K562 (cell line): ENCODE measurements around the gene DCTN2. TPM values are rescaled to one million over a fixed set of nuclear protein-coding genes. Genes with fewer than 3 reads are reported as not detected.

Experiments used
- ATAC-seq: fragments of 200-7000 bp; cut with Tn5 transposase; 3 replicates; pipeline ENCODE4 v1.9.1; 2020; ENCODE audit warnings: moderate library complexity
- BruUV-seq: library from RNA; stranded (reverse); fragments of 400-500 nt; replicated peaks from 2 replicates; lab custom pipeline; 2021; lab: Mats Ljungman, UMichigan
- CTCF ChIA-PET: fragments of 300-600 bp; formaldehyde crosslinking; extraction: SDS; loops from one replicate; lab custom pipeline; 2021; ENCODE audit warnings: low intra/inter-chr PET ratio; lab: Yijun Ruan, JAX
- POLR2A ChIA-PET: fragments of 300-600, 350-650 bp; sonication (Branson Sonifier 250); formaldehyde crosslinking; extraction: SDS; loops from one replicate; lab custom pipeline; 2021; ENCODE audit warnings: antibody characterized with exemption, inconsistent platforms; lab: Yijun Ruan, JAX
- DNase-seq, 4 experiments: peaks; one replicate each; pipeline versions ENCODE4 v3.0.0 to v3.0.0-alpha.2; 2011 to 2018; ENCODE audit warnings: low spot score in 3 of 4, mixed read lengths in 3 of 4; ENCODE audit errors: extremely low read depth in 1 of 4
- FAIRE-seq: peaks from 2 replicates; lab custom pipeline; 2011; peaks lifted over from hg19 to GRCh38; lab: Jason Lieb, UNC
- H2AFZ ChIP-seq: 2 replicates; pipeline ENCODE4 v1.6.0; 2011; ENCODE audit warnings: low read depth, low read length, control low read depth, inconsistent platforms
- H3K27ac ChIP-seq: fragments of 200-600 bp; 3 replicates; pipeline ENCODE4 v1.8.0; 2011; ENCODE audit warnings: low read depth, mild to moderate bottlenecking, control low read depth, inconsistent platforms, low read length, moderate library complexity, mixed read lengths; ENCODE audit errors: extremely low read depth
- H3K27me3 ChIP-seq, 2 experiments: fragments of 300-600 bp in 1 of 2; 2 replicates in 1 of 2; 3 replicates in 1 of 2; pipeline versions ENCODE4 v1.6.0 to v1.8.0; 2011; ENCODE audit warnings: inconsistent platforms in 2 of 2, low read length in 2 of 2, mild to moderate bottlenecking in 1 of 2, mixed read lengths in 1 of 2, moderate library complexity in 1 of 2; ENCODE audit not compliant: control insufficient read depth in 2 of 2, insufficient read depth in 2 of 2
- H3K36me3 ChIP-seq: fragments of 300-600 bp; 3 replicates; pipeline ENCODE4 v1.8.0; 2011; ENCODE audit warnings: mild to moderate bottlenecking, low read length, inconsistent platforms; ENCODE audit not compliant: control insufficient read depth, insufficient read depth
- H3K4me1 ChIP-seq, 2 experiments: fragments of 200-600 bp in 1 of 2; replicated peaks in 1 of 2; 2 replicates in 1 of 2; 3 replicates in 1 of 2; pipeline versions ENCODE4 v1.5.1 to v1.8.0; 2011; ENCODE audit warnings: inconsistent platforms in 2 of 2, low read length in 2 of 2, mild to moderate bottlenecking in 1 of 2, mixed read lengths in 1 of 2, moderate library complexity in 1 of 2; ENCODE audit not compliant: control insufficient read depth in 2 of 2, insufficient read depth in 2 of 2
- H3K4me2 ChIP-seq: 2 replicates; pipeline ENCODE4 v1.6.1; 2011; ENCODE audit warnings: low read length, control low read depth, inconsistent platforms, mixed read lengths; ENCODE audit not compliant: insufficient read depth
- H3K4me3 ChIP-seq: fragments of 200-600 bp; sonication (generic), shearing (Covaris generic); 2 replicates; pipeline ENCODE4 v1.5.1; 2016; ENCODE audit warnings: control low read depth, inconsistent platforms
- H3K79me2 ChIP-seq: fragments of 200-600 bp; 3 replicates; pipeline ENCODE4 v1.8.0; 2011; ENCODE audit warnings: low read length, inconsistent platforms; ENCODE audit not compliant: control insufficient read depth, insufficient read depth
- H3K9ac ChIP-seq, 2 experiments: 2 replicates each; pipeline versions ENCODE4 v1.6.0 to v1.6.1; 2011; ENCODE audit warnings: low read depth in 2 of 2, low read length in 2 of 2, control low read depth in 1 of 2, inconsistent platforms in 1 of 2, mild to moderate bottlenecking in 1 of 2, mixed read lengths in 1 of 2; ENCODE audit not compliant: insufficient read depth in 1 of 2
- H3K9me1 ChIP-seq: one replicate; pipeline ENCODE4 v1.6.0; 2011; ENCODE audit warnings: inconsistent platforms, mild to moderate bottlenecking, low read length, moderate library complexity; ENCODE audit not compliant: control insufficient read depth, insufficient read depth
- H3K9me3 ChIP-seq: replicated peaks from 2 replicates; pipeline ENCODE4 v1.5.1; 2011; ENCODE audit warnings: low read depth, low read length, inconsistent platforms; ENCODE audit not compliant: control insufficient read depth, insufficient read depth
- H4K20me1 ChIP-seq: replicated peaks from 2 replicates; pipeline ENCODE4 v1.6.1; 2011; ENCODE audit warnings: low read length, inconsistent platforms, mixed read lengths; ENCODE audit not compliant: control insufficient read depth, insufficient read depth
- MBD2 ChIP-seq: sonication (generic); IDR thresholded peaks from 2 replicates; pipeline ENCODE4 v1.6.1; 2016; ENCODE audit warnings: low read depth, borderline replicate concordance
- MTA2 ChIP-seq: fragments of 450-650 bp; IDR thresholded peaks from 2 replicates; pipeline ENCODE4 v1.6.1; 2016; ENCODE audit warnings: low read depth
- ZNF3 ChIP-seq: fragments of 250-450 bp; sonication (Bioruptor Pico); IDR thresholded peaks from 2 replicates; pipeline ENCODE4 v1.5.0; 2021; ENCODE audit warnings: mild to moderate bottlenecking, moderate library complexity
- ZNF318 ChIP-seq, 2 experiments: fragments of 450-650 bp; IDR thresholded peaks; 2 replicates each; pipeline ENCODE4 v1.6.1; 2016; ENCODE audit warnings: mild to moderate bottlenecking in 2 of 2, borderline replicate concordance in 1 of 2, low read depth in 1 of 2, moderate library complexity in 1 of 2
- WGBS: fragments of 100-300 bp; shearing (Covaris generic); methylation state at CpG from one replicate; pipeline ENCODE4 v1.1.6; 2016; ENCODE audit warnings: low coverage, mixed read lengths; ENCODE audit not compliant: insufficient coverage; ENCODE audit errors: missing lambda C conversion rate; 5-methylcytosine and 5-hydroxymethylcytosine counted together
- in situ Hi-C: fragments of 300-500 bp; cut with MboI; formaldehyde crosslinking; loops from 4 replicates; pipeline ENCODE4 v1.15.0; 2018; ENCODE audit warnings: inconsistent platforms, mixed read lengths
- intact Hi-C: fragments of 100-400 bp; cut with micrococcal nuclease; formaldehyde crosslinking; loops from 2 replicates; pipeline ENCODE4 v1.14.2; 2022
- polyA plus RNA-seq, 8 experiments: library from polyadenylated mRNA; depleted of rRNA in 4 of 8; stranded (reverse) in 5 of 8; unstranded in 3 of 8; fragments of >200 nt; fragmentation: Nextera tagmentation in 2 of 8; fragmentation: Illumina TruSeq in 1 of 8; extraction: Ambion mirVana in 2 of 8; extraction: Trizol in 1 of 8; gene quantifications; 2 replicates each; pipeline versions ENCODE4 v1.2.1 to v1.2.3, GENCODE V29; 2011 to 2014; ENCODE audit warnings: inconsistent platforms in 1 of 8, missing spikeins in 1 of 8
- total RNA-seq, 7 experiments: library from RNA; depleted of rRNA in 6 of 7; stranded (reverse); fragments of >200 nt in 6 of 7; fragmentation: Illumina TruSeq in 2 of 7; extraction: Trizol in 2 of 7; gene quantifications; 2 replicates each; pipeline versions ENCODE4 v1.2.1 to v1.2.3, GENCODE V29; 2011 to 2021; ENCODE audit warnings: low replicate concordance in 1 of 7
- TF ChIP-seq, protein P1 (sequence below): fragments of 450-650 bp; IDR thresholded peaks from 2 replicates; pipeline ENCODE4 v1.7.1; 2018; ENCODE audit warnings: mild to moderate bottlenecking, low read depth; ENCODE audit not compliant: partially characterized antibody
- TF ChIP-seq, protein P2 (sequence below): fragments of 250-450 bp; sonication (Bioruptor Pico); IDR thresholded peaks from 2 replicates; pipeline ENCODE4 v1.5.0; 2021; ENCODE audit warnings: mild to moderate bottlenecking, borderline replicate concordance

Gene DCTN2
- total and polyA plus RNA-seq, 9 of the 15 experiments (the other 6 are each of a cell fraction or from before 2014, with no cell fraction given) = 43.6 to 270 (median 125) TPM

- no peak for FAIRE-seq
- peak overlapping the region; percentile 31; the same call in 2 of the 3 replicates for H3K27ac ChIP-seq
- no peak overlapping the region for H3K4me3 ChIP-seq
- ChIA-PET CTCF (no interaction called here), POLR2A (interaction anchor here (0.8 to 10.1 kb wide), 17 partner anchors 9 to 226 kb away, joined by 3 to 184 read pairs (median 4); partner anchors contain the start of genes ARHGEF25 and DCTN2)
- H3K9me1 ChIP-seq = peaks cover 7% of the 10 kb centered on the region
- intact Hi-C loops (no loop called here), in situ Hi-C loops (no loop called here)
- peak; percentile 2 for ATAC-seq
- H3K36me3 ChIP-seq = peaks cover 93% of the 10 kb centered on the region
- WGBS = 66% methylated on average over 3 of the region's 3 CpGs
- peaks cover 2 to 21% of the 10 kb centered on the region in 2 experiments for H3K4me1 ChIP-seq
- no peak overlapping the region for H2AFZ ChIP-seq
- H3K9me3 ChIP-seq = no peaks in the 10 kb centered on the region
- H3K79me2 ChIP-seq = peaks cover 41% of the 10 kb centered on the region
- no TSS peak for BruUV-seq
- peaks cover 52% of the 10 kb centered on the region for H4K20me1 ChIP-seq
- DNase-seq = no peak
- H3K27me3 ChIP-seq = no peaks in the 10 kb centered on the region
- H3K9ac ChIP-seq = no peak overlapping the region
- no peak overlapping the region for H3K4me2 ChIP-seq
- no peak for TF ChIP-seq MBD2
- TF ChIP-seq MTA2 = no peak
- peak in 1 of 2 experiments; percentile 93; a peak in 1 of 4 replicates for TF ChIP-seq ZNF318 (IDR thresholded peaks at IDR 0.05; ENCODE audit: borderline replicate concordance in 1 of 2, low read depth in 1 of 2)
- TF ChIP-seq, protein P1, sequence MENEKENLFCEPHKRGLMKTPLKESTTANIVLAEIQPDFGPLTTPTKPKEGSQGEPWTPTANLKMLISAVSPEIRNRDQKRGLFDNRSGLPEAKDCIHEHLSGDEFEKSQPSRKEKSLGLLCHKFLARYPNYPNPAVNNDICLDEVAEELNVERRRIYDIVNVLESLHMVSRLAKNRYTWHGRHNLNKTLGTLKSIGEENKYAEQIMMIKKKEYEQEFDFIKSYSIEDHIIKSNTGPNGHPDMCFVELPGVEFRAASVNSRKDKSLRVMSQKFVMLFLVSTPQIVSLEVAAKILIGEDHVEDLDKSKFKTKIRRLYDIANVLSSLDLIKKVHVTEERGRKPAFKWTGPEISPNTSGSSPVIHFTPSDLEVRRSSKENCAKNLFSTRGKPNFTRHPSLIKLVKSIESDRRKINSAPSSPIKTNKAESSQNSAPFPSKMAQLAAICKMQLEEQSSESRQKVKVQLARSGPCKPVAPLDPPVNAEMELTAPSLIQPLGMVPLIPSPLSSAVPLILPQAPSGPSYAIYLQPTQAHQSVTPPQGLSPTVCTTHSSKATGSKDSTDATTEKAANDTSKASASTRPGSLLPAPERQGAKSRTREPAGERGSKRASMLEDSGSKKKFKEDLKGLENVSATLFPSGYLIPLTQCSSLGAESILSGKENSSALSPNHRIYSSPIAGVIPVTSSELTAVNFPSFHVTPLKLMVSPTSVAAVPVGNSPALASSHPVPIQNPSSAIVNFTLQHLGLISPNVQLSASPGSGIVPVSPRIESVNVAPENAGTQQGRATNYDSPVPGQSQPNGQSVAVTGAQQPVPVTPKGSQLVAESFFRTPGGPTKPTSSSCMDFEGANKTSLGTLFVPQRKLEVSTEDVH = peak; percentile 11
- TF ChIP-seq, protein P2, sequence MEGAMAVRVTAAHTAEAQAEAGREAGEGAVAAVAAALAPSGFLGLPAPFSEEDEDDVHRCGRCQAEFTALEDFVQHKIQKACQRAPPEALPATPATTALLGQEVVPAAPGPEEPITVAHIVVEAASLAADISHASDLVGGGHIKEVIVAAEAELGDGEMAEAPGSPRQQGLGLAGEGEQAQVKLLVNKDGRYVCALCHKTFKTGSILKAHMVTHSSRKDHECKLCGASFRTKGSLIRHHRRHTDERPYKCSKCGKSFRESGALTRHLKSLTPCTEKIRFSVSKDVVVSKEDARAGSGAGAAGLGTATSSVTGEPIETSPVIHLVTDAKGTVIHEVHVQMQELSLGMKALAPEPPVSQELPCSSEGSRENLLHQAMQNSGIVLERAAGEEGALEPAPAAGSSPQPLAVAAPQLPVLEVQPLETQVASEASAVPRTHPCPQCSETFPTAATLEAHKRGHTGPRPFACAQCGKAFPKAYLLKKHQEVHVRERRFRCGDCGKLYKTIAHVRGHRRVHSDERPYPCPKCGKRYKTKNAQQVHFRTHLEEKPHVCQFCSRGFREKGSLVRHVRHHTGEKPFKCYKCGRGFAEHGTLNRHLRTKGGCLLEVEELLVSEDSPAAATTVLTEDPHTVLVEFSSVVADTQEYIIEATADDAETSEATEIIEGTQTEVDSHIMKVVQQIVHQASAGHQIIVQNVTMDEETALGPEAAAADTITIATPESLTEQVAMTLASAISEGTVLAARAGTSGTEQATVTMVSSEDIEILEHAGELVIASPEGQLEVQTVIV (CRISPR knock-in tag) = peak; percentile 52; the same call in 1 of the 2 replicates
- no peak; the same call in 1 of the 2 replicates for TF ChIP-seq ZNF3
Observed at GRCh38 chr12:57515408-57515933, 31.5 kb downstream of the DCTN2 start.
